Activated CD8-positive, alpha-beta memory T cell treated with anti-CD3 and anti-CD28 coated beads, Interleukin-2, amount 50 U/mL, for 1 hour (primary cell): Measurements from ENCODE around the gene TBXAS1.

ENCODE experiments used
- DNase-seq: peaks from one replicate; pipeline ENCODE4 v3.0.0-alpha.2; 2020; ENCODE audit errors: extremely low read depth

The TBXAS1 gene

GRCh38 chr7:139976838-139977656, 148.0 kb downstream of the TBXAS1 start:
- DNase-seq = no peak

GRCh38 chr7:139981511-139981895, 152.4 kb downstream of the TBXAS1 start:
- DNase-seq = no peak

- no peak for DNase-seq
These were observed 154.2 kb downstream of the TBXAS1 start for GRCh38 chr7:139982927-139983920.

- no peak for DNase-seq
These were observed 155.8 kb downstream of the TBXAS1 start for GRCh38 chr7:139984642-139985539.

- DNase-seq = no peak
These were observed 156.7 kb downstream of the TBXAS1 start for GRCh38 chr7:139985811-139986210.

GRCh38 chr7:139987691-139988516, 158.8 kb downstream of the TBXAS1 start:
- no peak for DNase-seq

- no peak for DNase-seq
These were observed 160.5 kb downstream of the TBXAS1 start for GRCh38 chr7:139989366-139990141.

- no peak for DNase-seq
These were observed 161.1 kb downstream of the TBXAS1 start for GRCh38 chr7:139990142-139990535.

GRCh38 chr7:139990571-139991268, 161.7 kb downstream of the TBXAS1 start:
- DNase-seq = no peak

GRCh38 chr7:139991269-139991666, 162.2 kb downstream of the TBXAS1 start:
- DNase-seq = no peak

- DNase-seq = no peak
These were observed 162.8 kb downstream of the TBXAS1 start for GRCh38 chr7:139991911-139992310.

- DNase-seq = no peak
These were observed 163.4 kb downstream of the TBXAS1 start for GRCh38 chr7:139992353-139993044.

GRCh38 chr7:139993169-139993568, 164.1 kb downstream of the TBXAS1 start:
- DNase-seq = no peak

- DNase-seq = no peak
These were observed 164.5 kb downstream of the TBXAS1 start for GRCh38 chr7:139993592-139993991.

- DNase-seq = no peak
These were observed 165.3 kb downstream of the TBXAS1 start for GRCh38 chr7:139994356-139994755.

- no peak for DNase-seq
These were observed 166.2 kb downstream of the TBXAS1 start for GRCh38 chr7:139995017-139995915.

- DNase-seq = no peak
These were observed 169.5 kb downstream of the TBXAS1 start for GRCh38 chr7:139998572-139998971.

- DNase-seq = no peak
These were observed 170.5 kb downstream of the TBXAS1 start for GRCh38 chr7:139999516-139999915.
